ES-I3 (cell line): ENCODE data around the gene HSD3B1.

ENCODE experiments used
- H3K36me3 ChIP-seq: 2 replicates; pipeline ENCODE4 v1.6.1; 2013; ENCODE audit warnings: mild to moderate bottlenecking, low read length, control low read depth, moderate library complexity; ENCODE audit not compliant: insufficient read depth
- H3K4me1 ChIP-seq: 2 replicates; pipeline ENCODE4 v1.6.1; 2013; ENCODE audit warnings: mild to moderate bottlenecking, control low read depth, low read length; ENCODE audit not compliant: insufficient read depth
- H3K9ac ChIP-seq: 2 replicates; pipeline ENCODE4 v1.6.1; 2013; ENCODE audit warnings: low read depth, mild to moderate bottlenecking, low read length, moderate library complexity
- H3K9me3 ChIP-seq: 2 replicates; pipeline ENCODE4 v1.6.1; 2013; ENCODE audit warnings: mild to moderate bottlenecking, low read length, moderate library complexity; ENCODE audit not compliant: control insufficient read depth, insufficient read depth

Gene HSD3B1

GRCh38 chr1:119506941-119507340 lies at the start of gene HSD3B1:
Gene HSD3B1 (plus strand): TSS chr1:119507210. CDS start chr1:119507477, 267 bp downstream.
- Histone ChIP-seq H3K9ac (no peak within 1 kb of the TSS), H3K36me3 (no peaks in the 10 kb centered on the region), H3K9me3 (no peaks in the 10 kb centered on the region), H3K4me1 (no peaks in the 10 kb centered on the region)

GRCh38 chr1:119462964-119463363 lies 44.0 kb upstream of the HSD3B1 start:
- no peaks in the 10 kb centered on the region for H3K36me3 ChIP-seq
- H3K9me3 ChIP-seq, result no peaks in the 10 kb centered on the region
- H3K9ac ChIP-seq, result no peak overlapping the region

GRCh38 chr1:119463569-119463968 lies 43.4 kb upstream of the HSD3B1 start:
- H3K9ac ChIP-seq, result no peak overlapping the region
- H3K36me3 ChIP-seq, result no peaks in the 10 kb centered on the region
- H3K9me3 ChIP-seq, result no peaks in the 10 kb centered on the region
- no peaks in the 10 kb centered on the region for H3K4me1 ChIP-seq

More at GRCh38 chr1:119462964-119463363, 44.0 kb upstream of the HSD3B1 start:
- H3K4me1 ChIP-seq, result no peaks in the 10 kb centered on the region

GRCh38 chr1:119466445-119466844 lies 40.6 kb upstream of the HSD3B1 start:
- no peak overlapping the region for H3K9ac ChIP-seq
- H3K36me3 ChIP-seq, result no peaks in the 10 kb centered on the region
- no peaks in the 10 kb centered on the region for H3K4me1 ChIP-seq
- H3K9me3 ChIP-seq, result no peaks in the 10 kb centered on the region

GRCh38 chr1:119467219-119467618 lies 39.8 kb upstream of the HSD3B1 start:
- Histone ChIP-seq H3K4me1 (no peaks in the 10 kb centered on the region), H3K36me3 (no peaks in the 10 kb centered on the region), H3K9me3 (no peaks in the 10 kb centered on the region), H3K9ac (no peak overlapping the region)

- Histone ChIP-seq H3K9me3 (no peaks in the 10 kb centered on the region), H3K9ac (no peak overlapping the region), H3K36me3 (no peaks in the 10 kb centered on the region), H3K4me1 (no peaks in the 10 kb centered on the region)
Observed at GRCh38 chr1:119467857-119468668, 38.9 kb upstream of the HSD3B1 start.

- Histone ChIP-seq H3K9ac (no peak overlapping the region), H3K4me1 (no peaks in the 10 kb centered on the region), H3K36me3 (no peaks in the 10 kb centered on the region), H3K9me3 (no peaks in the 10 kb centered on the region)
Observed at GRCh38 chr1:119469741-119470140, 37.3 kb upstream of the HSD3B1 start.

- H3K4me1 ChIP-seq, result no peaks in the 10 kb centered on the region
- no peaks in the 10 kb centered on the region for H3K36me3 ChIP-seq
- no peak overlapping the region for H3K9ac ChIP-seq
- H3K9me3 ChIP-seq, result no peaks in the 10 kb centered on the region
Observed at GRCh38 chr1:119470377-119470776, 36.6 kb upstream of the HSD3B1 start.

GRCh38 chr1:119470958-119471357 lies 36.1 kb upstream of the HSD3B1 start:
- Histone ChIP-seq H3K4me1 (no peaks in the 10 kb centered on the region), H3K9ac (no peak overlapping the region), H3K9me3 (no peaks in the 10 kb centered on the region), H3K36me3 (no peaks in the 10 kb centered on the region)

- no peaks in the 10 kb centered on the region for H3K36me3 ChIP-seq
- no peak overlapping the region for H3K9ac ChIP-seq
- H3K4me1 ChIP-seq, result no peaks in the 10 kb centered on the region
- no peaks in the 10 kb centered on the region for H3K9me3 ChIP-seq
Observed at GRCh38 chr1:119471566-119471965, 35.4 kb upstream of the HSD3B1 start.

GRCh38 chr1:119472080-119472818 lies 34.8 kb upstream of the HSD3B1 start:
- no peak overlapping the region for H3K9ac ChIP-seq
- H3K4me1 ChIP-seq, result no peaks in the 10 kb centered on the region
- no peaks in the 10 kb centered on the region for H3K36me3 ChIP-seq
- H3K9me3 ChIP-seq, result no peaks in the 10 kb centered on the region

- no peaks in the 10 kb centered on the region for H3K4me1 ChIP-seq
- no peak overlapping the region for H3K9ac ChIP-seq
- H3K9me3 ChIP-seq, result no peaks in the 10 kb centered on the region
- H3K36me3 ChIP-seq, result no peaks in the 10 kb centered on the region
Observed at GRCh38 chr1:119472819-119473175, 34.2 kb upstream of the HSD3B1 start.

GRCh38 chr1:119475866-119476439 lies 31.1 kb upstream of the HSD3B1 start:
- no peaks in the 10 kb centered on the region for H3K4me1 ChIP-seq
- H3K9me3 ChIP-seq, result no peaks in the 10 kb centered on the region
- no peaks in the 10 kb centered on the region for H3K36me3 ChIP-seq
- no peak overlapping the region for H3K9ac ChIP-seq

GRCh38 chr1:119477710-119478109 lies 29.3 kb upstream of the HSD3B1 start:
- no peaks in the 10 kb centered on the region for H3K9me3 ChIP-seq
- H3K9ac ChIP-seq, result no peak overlapping the region
- no peaks in the 10 kb centered on the region for H3K4me1 ChIP-seq
- no peaks in the 10 kb centered on the region for H3K36me3 ChIP-seq

GRCh38 chr1:119480175-119480574 lies 26.8 kb upstream of the HSD3B1 start:
- Histone ChIP-seq H3K4me1 (0 out of 2 replicates have a peak, but pooled peaks cover 4% of the 10 kb centered on the region), H3K9ac (no peak overlapping the region), H3K36me3 (no peaks in the 10 kb centered on the region), H3K9me3 (no peaks in the 10 kb centered on the region)
